Measurements from ENCODE around the gene DUSP7.

Gene DUSP7

GRCh38 chr3:52068730-52069129 is 12.4 kb upstream of the DUSP7 start:
- DNase-seq (ENCODE audit: low spot score) = no peak

GRCh38 chr3:52068055-52068571 is 11.7 kb upstream of the DUSP7 start:
- DNase-seq (ENCODE audit: low spot score) = no peak

- no peak for DNase-seq (ENCODE audit: low spot score)
Measured at GRCh38 chr3:52067526-52067925, 11.2 kb upstream of the DUSP7 start.

- no peak for DNase-seq (ENCODE audit: low spot score)
Measured at GRCh38 chr3:52067046-52067445, 10.7 kb upstream of the DUSP7 start.

GRCh38 chr3:52065264-52065756 is 8.9 kb upstream of the DUSP7 start:
- no peak for DNase-seq (ENCODE audit: low spot score)

- DNase-seq (ENCODE audit: low spot score) = no peak
Measured at GRCh38 chr3:52064561-52064960, 8.2 kb upstream of the DUSP7 start.

GRCh38 chr3:52063026-52063723 is 6.8 kb upstream of the DUSP7 start:
- DNase-seq (ENCODE audit: low spot score) = no peak

GRCh38 chr3:52062505-52062904 is 6.1 kb upstream of the DUSP7 start:
- no peak for DNase-seq (ENCODE audit: low spot score)

- DNase-seq (ENCODE audit: low spot score) = no peak
Measured at GRCh38 chr3:52061121-52061910, 4.9 kb upstream of the DUSP7 start.

GRCh38 chr3:52059781-52060180 is 3.4 kb upstream of the DUSP7 start:
- DNase-seq (ENCODE audit: low spot score) = no peak

GRCh38 chr3:52057812-52058495 is 1.6 kb upstream of the DUSP7 start:
- DNase-seq (ENCODE audit: low spot score) = no peak

- peak; percentile 100 for DNase-seq (ENCODE audit: low spot score)
Measured at GRCh38 chr3:52056968-52057811, 819 bp upstream of the DUSP7 start.

GRCh38 chr3:52055537-52056351 is 627 bp downstream of the DUSP7 start:
- no peak for DNase-seq (ENCODE audit: low spot score)

- DNase-seq (ENCODE audit: low spot score) = no peak
Measured at GRCh38 chr3:52054661-52055511, 1.5 kb downstream of the DUSP7 start.

- DNase-seq (ENCODE audit: low spot score) = no peak
Measured at GRCh38 chr3:52053307-52054304, 2.8 kb downstream of the DUSP7 start.

GRCh38 chr3:52052831-52053306 is 3.5 kb downstream of the DUSP7 start:
- peak; percentile 80 for DNase-seq (ENCODE audit: low spot score)

GRCh38 chr3:52051444-52051843 is 4.9 kb downstream of the DUSP7 start:
- DNase-seq (ENCODE audit: low spot score) = no peak

GRCh38 chr3:52050571-52050970 is 5.8 kb downstream of the DUSP7 start:
- DNase-seq (ENCODE audit: low spot score) = no peak

Data from COLO829 (cell line).